Right ventricle myocardium superior (tissue), 1 donor: ENCODE data around the gene SPEG. TPM values are rescaled to one million over a fixed set of nuclear protein-coding genes. Genes with fewer than 3 reads are reported as not detected.
"Not testable (repeated sequence)": the region's sequence is repeated elsewhere in the genome, so short reads cannot be mapped to it uniquely, and the experiment has no call there.

Experiments
- ATAC-seq: fragments of 200-7000 bp; cut with Tn5 transposase; one replicate; pipeline ENCODE4 v1.9.1; 2020; ENCODE audit warnings: mild to moderate bottlenecking; ENCODE audit not compliant: poor library complexity
- DNase-seq: peaks from one replicate; pipeline ENCODE4 v3.0.0-alpha.2; 2020
- intact Hi-C: fragments of 100-400 bp; cut with DNase I; formaldehyde crosslinking; loops from one replicate; pipeline ENCODE4 v1.11.2; 2022
- long read RNA-seq: library from polyadenylated mRNA; unstranded; transcript quantifications from one replicate; pipeline ENCODE4 v2.0.0, GENCODE V29; 2021
- total RNA-seq: library from RNA; stranded (reverse); fragmentation: NEBNext Ultra II Directional; extraction: Animal tissue kit (Norgen Biotek cat#: 25700); gene quantifications from one replicate; pipeline ENCODE4 v1.2.1, GENCODE V29; 2021
- donor health status: DM: no; HTN: yes; CAD: no; lungs with severe emphysema.

SPEG gene
- total RNA-seq, result 103 TPM
- long read RNA-seq, transcript SPEG-203 (5 exons, 1,457 nt), result major isoform, 18 of 160 reads
- long read RNA-seq, partial matches to known transcripts, result 98 of 160 reads
- long read RNA-seq, other reads (novel, unspliced or antisense), result 40 of 160 reads

- ATAC-seq (peak; percentile 44), DNase-seq (peak; percentile 50)
- intact Hi-C loops, result no loop called here
These were observed at the start of gene SPEG for GRCh38 chr2:219434718-219435525. Gene SPEG, plus strand, starts transcription at chr2:219434843. Its CDS starts 135 bp downstream, at chr2:219434978.

DNA sequence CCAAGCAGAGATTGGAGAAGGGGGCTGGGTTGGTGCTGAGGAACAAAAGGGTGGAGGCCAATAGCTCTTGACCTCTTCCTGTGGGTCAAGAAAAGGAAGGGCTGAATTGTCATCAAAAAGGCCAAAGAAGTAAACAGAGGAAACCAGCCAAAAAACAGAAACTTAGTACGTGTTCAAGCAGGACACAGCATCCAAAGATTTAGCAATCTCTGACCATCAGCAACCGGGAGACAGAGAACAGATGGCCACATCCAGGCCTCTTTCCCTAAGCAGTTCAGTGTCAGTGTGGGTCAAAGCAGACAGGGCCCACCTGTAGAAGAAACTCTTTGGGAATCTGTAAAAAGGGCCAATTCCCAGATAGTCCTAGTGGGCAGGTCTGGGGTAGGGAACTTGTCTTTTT, 49.8 kb upstream of the SPEG start:
- ATAC-seq (no peak), DNase-seq (no peak)
- intact Hi-C loops, result loop anchor here (5.0 kb wide), 1 partner anchor 223 kb away; the partner anchor contains the start of gene NHEJ1

DNA sequence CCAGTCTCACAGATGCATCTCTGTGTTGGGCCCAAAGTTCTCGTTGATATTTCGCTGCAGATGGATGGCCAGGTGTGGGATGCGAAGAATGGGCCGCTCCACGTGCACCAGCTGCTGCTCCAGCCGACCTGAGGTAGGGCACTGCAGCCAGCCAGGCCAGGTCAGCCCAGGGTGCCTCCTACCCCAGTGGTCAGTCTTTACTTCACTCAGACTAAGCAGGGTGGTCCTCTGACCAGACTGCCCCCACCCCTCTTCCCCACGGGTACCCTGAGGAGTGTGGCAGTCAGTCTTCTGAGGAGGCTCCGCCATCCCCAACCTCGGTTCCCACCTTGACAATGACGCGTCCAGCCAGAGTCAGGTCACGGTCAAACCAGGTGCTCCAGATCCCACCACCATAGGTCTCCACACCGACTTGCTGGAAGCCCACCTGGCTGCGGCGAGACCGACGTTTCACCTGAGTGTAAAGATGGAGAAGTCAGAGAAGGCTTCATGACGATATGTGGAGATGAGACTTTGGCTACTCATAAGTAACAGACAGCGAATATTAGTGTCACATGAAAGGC, 48.6 kb upstream of the SPEG start:
- intact Hi-C loops, result loop anchor here (5.0 kb wide), 1 partner anchor 224 kb away; the partner anchor contains the start of gene NHEJ1
- no peak for ATAC-seq
- no peak for DNase-seq

- ATAC-seq (no peak), DNase-seq (no peak)
- intact Hi-C loops, result loop anchor here (5.0 kb wide), 1 partner anchor 224 kb away; the partner anchor contains the start of gene NHEJ1
These were observed 47.9 kb upstream of the SPEG start for GRCh38 chr2:219386532-219387280.

- intact Hi-C loops, result loop anchor here (5.0 kb wide), 1 partner anchor 225 kb away; the partner anchor contains the start of gene NHEJ1
- ATAC-seq, result peak; percentile 81
- DNase-seq, result peak; percentile 96
These were observed 47.1 kb upstream of the SPEG start, which contains the start of gene DNPEP for GRCh38 chr2:219387306-219388120. Gene DNPEP, minus strand, starts transcription at chr2:219387912. Its CDS starts 118 bp downstream, at chr2:219387794.

DNA sequence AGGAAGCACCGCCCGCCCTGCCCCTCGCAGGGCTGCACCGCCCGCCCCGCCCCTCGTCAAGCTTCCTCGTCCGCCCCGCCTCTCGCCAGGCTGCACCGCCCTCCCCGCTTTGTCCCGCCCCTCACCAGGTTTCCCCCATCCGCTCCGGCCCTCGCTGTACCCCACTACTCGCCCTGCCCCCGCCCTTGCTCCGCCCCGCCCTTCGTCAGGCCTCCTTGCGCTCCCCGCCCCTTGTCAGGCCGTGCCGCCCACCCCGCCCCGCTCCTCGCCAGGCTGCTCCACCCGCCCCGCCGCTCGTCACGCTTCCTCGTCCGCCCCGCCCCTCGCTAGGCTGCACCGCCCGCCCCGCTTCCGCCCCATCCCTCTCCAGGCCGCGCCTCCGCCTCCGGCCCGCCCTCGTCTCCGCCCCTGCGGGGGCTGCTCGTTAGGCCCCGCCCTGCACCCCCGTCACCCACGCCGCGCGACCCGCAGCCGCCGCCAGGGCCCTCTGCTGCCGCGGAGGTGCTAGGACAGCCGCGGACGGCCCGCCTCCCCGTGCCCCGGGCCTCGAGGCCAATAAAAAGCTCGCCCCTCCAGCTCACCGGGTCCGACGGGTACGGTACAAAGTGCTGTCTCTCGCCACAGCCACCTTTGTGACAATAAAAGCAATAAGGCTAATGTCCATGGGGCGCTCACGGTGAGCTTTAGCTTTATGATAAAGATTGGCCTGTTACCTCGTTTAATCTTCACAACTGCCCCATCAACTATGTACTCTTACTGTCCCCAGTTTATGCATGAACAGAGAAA, 46.3 kb upstream of the SPEG start:
- peak; percentile 99 for DNase-seq
- ATAC-seq, result peak; percentile 90
- intact Hi-C loops, result loop anchor here (5.0 kb wide), 1 partner anchor 226 kb away; the partner anchor contains the start of gene NHEJ1

GRCh38 chr2:219388907-219389156, 45.8 kb upstream of the SPEG start:
- intact Hi-C loops, result loop anchor here (5.0 kb wide), 1 partner anchor 227 kb away; the partner anchor contains the start of gene NHEJ1
- ATAC-seq (no peak), DNase-seq (no peak)

- DNase-seq (no peak), ATAC-seq (no peak)
- intact Hi-C loops, result no loop called here
These were observed 41.9 kb upstream of the SPEG start for GRCh38 chr2:219392754-219393153.

DNA sequence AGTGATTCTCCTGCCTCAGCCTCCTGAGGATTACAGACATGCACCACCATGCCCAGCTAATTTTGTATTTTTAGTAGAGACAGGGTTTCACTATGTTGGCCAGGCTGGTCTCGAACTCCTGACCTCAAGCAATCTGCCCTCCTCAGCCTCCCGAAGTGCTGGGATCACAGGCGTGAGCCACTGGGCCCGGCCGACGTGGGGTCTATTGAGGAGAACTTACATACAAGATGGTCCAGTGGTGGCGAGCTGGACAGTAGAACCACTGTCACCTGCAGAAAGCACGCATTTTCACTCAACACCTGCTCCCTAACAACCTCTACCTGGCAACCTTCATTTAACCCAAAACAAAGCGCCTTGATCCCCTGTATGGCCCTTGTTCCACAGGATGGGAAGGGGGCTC, 39.6 kb upstream of the SPEG start:
- DNase-seq, ATAC-seq, intact Hi-C loops: not testable (repeated sequence)

DNA sequence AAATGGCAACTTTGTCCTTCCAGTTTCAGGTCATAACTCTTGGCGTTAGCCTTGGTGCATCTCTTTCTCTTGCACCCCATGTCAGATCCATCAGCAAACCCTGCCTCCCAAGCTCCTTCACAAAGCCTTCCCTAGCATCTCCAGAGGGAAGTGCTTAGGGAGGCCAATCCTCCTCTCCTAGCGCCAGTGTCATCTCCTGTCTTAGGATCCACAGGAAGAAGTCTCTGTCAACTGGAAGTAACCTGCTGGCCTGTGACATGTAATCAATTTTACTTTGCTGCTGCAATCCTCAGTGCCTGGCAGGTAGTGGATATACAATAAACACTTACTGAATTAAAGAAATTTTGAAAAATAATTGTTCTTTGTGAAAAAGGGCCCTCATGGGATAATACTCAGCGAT, 39.0 kb upstream of the SPEG start:
- no peak for DNase-seq
- no peak for ATAC-seq
- intact Hi-C loops, result no loop called here

DNA sequence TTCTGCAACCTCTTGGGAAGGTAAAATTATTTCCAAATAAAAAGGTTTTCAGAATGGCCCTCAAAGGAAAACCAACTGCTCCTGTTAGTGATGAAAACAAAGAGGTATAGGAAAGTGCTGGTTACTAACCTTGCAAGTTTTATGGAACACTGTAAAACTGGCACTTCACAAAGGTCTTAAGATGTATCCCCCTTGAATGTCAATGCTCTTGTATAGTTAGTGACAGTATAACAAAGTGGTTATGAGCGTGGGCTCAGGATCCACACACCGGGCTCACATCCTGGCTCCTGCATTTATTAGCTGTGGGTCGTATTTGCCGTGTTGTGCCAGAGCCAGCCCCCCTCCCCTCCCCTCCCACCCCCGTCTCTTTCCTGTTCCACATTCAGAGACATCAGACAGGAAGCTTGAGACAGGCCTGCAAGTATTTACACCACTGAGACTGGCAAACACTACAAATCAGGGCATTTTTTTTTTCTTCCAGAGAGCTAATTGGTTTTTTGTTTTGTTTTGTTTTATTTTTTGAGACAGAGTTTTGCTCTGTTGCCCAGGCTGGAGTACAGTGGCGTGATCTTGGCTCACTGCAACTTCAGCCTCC, 37.7 kb upstream of the SPEG start:
- intact Hi-C loops, result no loop called here
- ATAC-seq (no peak), DNase-seq (no peak)

- no peak for DNase-seq
- ATAC-seq, result no peak
- intact Hi-C loops, result no loop called here
These were observed 35.8 kb upstream of the SPEG start for GRCh38 chr2:219398721-219399363.

- intact Hi-C loops, result no loop called here
- ATAC-seq (no peak), DNase-seq (no peak)
These were observed 34.7 kb upstream of the SPEG start for GRCh38 chr2:219399716-219400478.

GRCh38 chr2:219400562-219400961, 34.1 kb upstream of the SPEG start:
- ATAC-seq, result no peak
- intact Hi-C loops, result no loop called here
- no peak for DNase-seq

DNA sequence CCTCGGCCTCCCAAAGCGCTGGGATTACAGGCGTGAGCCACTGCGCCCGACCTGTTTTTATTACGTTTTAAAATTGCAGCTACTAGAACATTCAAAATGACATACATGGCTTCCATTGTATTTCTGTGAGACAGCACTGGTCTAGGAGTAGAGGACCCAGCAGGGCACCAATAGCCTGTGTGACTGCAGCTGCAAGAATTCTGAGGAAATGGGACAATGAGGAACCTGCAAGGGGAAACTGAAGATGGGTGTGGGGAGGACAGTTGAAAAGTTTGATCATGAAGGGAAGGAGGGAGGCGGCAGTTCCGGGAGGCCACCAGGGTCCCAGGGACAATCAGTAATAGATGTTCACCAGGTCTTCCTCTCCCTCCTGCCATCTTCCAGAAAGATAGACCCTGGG, 33.0 kb upstream of the SPEG start:
- ATAC-seq, result no peak
- no peak for DNase-seq
- intact Hi-C loops, result no loop called here
